Measurements from ENCODE around the gene KLK5.
"Not testable (repeated sequence)": the region's sequence is repeated elsewhere in the genome, so short reads cannot be mapped to it uniquely, and the experiment has no call there.

Gene KLK5

GRCh38 chr19:50921426-50922316, 31.2 kb downstream of the KLK5 start:
- DNase-seq (ENCODE audit: low spot score): no peak

DNA sequence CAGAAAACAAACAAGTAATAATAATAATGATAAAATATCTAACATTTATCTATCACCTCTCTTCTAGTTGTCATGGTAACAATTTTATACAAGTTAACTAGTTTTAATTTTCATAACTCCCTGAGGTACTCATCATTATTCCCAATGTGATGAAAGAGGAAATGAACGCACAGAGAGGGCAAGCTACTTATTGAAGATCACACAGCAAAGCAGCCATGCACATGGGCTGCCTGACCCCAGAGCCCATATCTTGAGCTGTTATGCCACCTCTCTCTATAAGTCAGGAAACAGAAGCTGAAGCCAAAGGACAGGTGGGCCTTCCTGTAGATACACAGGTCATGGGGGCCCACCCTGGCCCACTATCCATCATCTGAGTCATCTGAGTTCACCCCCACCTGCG, 36.8 kb downstream of the KLK5 start:
- DNase-seq (ENCODE audit: low spot score): no peak

GRCh38 chr19:50912727-50913716, 39.8 kb downstream of the KLK5 start:
- no peak for DNase-seq (ENCODE audit: low spot score)

DNA sequence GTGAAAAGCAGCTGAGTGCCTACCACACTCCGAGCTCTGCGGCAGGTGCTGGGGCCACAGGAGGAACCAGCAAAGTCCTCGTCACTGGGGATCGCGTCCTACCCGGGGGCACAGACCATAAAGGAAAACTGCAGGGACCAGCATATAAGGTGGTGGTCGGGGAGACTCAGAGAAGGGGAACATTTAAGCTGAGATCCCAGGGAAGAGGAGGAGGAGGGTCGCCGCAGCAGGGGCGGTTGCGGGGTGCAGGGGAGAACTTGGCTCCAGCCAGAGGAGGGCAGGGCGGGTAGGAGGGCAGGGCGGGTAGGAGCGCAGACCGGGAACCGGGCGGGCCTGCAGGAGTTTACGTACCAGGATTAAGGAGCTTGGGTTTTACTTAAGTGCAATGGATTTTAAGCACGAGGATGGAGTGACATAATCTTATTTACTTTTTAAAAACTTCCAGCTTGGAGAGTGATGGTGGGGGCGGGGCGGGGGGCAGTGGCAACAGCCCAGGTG, 40.7 kb downstream of the KLK5 start:
- DNase-seq (ENCODE audit: low spot score): no peak

GRCh38 chr19:50911206-50912101, 41.4 kb downstream of the KLK5 start, which contains the start of gene KLK4:
Gene KLK4, minus strand, starts transcription at chr19:50911395. Its CDS starts 657 bp downstream, at chr19:50910738.
- no peak for DNase-seq (ENCODE audit: low spot score)

- DNase-seq (ENCODE audit: low spot score): no peak
Measured at GRCh38 chr19:50910722-50911121, 42.1 kb downstream of the KLK5 start.

DNA sequence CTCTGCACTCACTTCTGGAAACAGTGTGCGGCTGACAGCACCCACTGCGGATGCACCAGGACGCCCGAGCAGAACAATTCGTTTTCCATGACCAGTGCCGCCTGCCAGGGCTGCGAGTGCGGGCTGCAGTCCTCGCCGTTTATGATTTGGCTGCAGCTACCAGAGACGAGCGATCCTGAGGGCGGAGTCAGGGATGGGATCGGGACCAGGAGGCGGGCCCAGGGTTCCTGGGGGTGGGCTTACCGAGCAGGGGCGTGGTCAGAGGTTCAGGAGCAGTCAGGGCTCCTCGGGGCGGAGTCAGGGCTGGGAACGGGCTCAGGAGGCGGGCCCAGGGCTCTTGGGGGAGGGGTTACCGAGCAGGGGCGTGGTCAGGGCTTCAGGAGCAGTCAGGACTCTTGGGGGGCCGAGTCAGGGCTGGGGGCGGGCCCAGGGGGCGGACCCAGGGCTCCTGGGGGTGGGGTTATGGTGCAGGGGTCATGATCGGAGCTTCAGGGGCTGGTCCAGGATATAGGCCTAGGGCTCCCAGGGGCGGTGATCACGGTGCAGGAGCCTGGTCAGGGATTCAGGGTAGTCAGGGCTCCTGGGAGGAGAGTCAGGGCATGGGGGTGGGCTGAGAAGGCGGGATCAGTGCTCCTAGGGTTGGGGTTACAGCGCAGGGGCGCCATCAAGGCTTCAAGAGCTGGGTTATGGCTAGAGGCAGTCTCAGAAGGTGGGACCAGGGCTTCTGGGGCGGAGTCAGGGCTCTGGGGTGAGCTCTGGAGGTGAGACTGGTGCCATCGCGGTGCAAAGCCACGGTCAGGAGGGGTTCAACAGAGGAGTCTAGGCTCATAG, 43.4 kb downstream of the KLK5 start:
- DNase-seq (ENCODE audit: low spot score): peak; percentile 52

DNA sequence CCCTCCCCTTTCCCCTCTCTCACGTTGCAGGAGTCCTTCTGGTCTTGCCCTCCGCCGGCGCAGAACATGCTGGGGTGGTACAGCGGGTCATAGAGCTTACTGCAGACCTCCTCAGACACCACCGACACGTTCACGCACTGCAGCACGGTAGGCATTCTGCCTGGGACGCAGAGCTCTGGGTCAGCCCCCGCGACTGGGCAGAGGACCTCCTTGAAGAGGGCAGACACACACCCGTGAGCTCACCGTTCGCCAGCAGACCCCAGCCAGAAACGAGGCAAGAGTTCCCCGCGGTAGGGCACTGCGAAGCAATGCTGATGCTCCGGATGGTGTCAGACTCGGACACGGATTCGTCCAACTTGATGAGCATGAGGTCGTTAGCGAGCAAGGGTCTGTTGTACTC, 44.5 kb downstream of the KLK5 start:
- DNase-seq (ENCODE audit: low spot score): no peak

DNA sequence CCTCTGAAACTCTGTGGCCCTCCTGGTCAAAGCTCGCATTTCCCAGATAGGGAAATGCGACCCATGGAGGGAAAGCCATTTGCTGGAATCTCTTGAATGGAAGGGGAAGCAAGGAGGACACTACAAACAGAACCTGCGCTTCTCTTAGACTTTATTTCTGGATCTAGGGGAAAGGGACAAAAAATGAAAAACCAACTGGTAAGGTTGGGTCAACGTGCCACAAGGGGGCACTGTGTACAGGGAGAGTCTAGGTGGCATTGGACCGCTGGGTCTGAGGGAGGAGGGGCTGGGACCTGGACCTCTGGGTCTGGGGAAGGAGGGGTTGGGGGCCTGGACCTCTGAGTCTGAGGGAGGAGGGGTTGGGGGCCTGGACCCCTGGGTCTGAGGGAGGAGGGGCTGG, 46.6 kb downstream of the KLK5 start:
- DNase-seq (ENCODE audit: low spot score): peak; percentile 31

DNA sequence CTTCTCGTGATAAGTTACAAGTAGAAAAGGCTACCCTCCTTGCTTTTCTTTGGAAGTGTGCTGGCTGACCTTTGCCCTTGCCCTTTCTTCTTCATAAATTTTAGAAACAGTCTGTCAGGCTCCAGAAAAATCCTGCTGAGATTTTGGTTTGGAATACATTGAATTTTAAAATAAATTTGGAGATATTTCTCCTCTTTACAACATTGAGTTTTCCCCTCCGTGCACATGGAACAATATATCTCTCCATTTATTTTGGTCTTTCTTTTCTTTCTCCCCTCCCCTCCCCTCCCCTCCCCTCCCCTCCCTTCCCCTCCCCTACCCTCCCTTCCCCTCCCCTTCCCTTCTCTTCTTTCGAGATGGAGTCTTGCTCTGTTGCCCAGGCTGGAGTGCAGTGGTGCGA, 50.2 kb downstream of the KLK5 start:
- no peak for DNase-seq (ENCODE audit: low spot score)

DNA sequence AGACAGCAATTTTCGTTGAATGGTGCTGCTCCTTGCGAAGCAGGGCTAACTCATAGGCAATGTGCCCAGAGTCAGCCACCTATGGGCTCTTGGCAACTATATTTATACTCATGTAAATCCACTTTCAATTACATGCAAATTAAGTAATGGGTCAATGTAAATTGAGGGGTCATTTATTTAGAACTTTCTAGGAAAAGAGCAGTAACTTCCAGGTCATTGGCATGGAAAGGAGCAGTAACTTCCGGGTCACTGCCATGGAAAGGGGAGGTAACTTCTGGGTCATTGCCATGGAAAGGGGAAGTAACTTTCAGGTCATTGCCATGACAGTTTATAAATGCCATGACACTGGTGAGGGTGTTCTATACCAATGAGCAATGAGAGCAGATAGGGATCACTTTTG, 53.3 kb downstream of the KLK5 start:
- no peak for DNase-seq (ENCODE audit: low spot score)

DNA sequence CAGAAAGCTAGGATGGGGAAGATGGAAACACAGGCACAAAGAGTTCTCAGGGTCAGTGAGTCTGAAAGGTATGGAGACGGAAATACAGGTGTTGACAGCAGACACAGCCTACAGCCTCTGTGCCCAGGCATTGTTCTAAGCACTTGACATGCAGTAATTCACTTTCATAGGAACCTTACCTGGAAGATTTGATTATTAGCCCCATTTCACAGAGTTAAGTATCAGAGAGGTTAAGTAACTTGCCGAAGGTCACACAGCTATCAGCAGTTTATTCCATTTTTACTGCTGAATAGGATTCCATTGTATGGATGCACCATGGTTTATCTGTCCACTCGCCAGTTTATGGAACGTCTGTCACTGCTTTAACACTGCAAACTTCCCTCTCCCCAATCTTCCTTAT, 54.8 kb downstream of the KLK5 start:
- no peak for DNase-seq (ENCODE audit: low spot score)

DNA sequence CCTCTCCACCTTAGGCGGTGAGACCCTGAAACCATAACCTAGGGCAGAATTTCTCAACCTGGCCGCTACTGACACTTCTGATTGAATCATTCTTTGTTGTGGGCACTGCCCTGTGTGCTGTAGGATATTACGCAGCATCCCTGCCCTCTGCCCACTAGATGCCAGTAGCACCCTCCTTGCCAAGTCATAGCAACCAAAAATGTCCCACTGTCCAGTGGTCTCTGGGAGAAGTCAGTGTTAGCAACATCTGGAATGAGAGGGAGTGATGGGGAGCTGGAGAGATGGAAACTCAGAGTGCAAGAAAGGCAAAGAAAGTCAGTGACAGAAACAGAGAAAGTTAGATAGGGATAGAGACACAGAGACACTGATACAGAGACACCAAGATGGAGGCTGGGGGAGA, 55.2 kb downstream of the KLK5 start:
- DNase-seq (ENCODE audit: low spot score): no peak

- DNase-seq (ENCODE audit: low spot score): no peak
Measured at GRCh38 chr19:50897191-50897607, 55.6 kb downstream of the KLK5 start.

- DNase-seq (ENCODE audit: low spot score): peak; percentile 23
Measured at GRCh38 chr19:50896591-50897190, 56.1 kb downstream of the KLK5 start.

- DNase-seq (ENCODE audit: low spot score): not testable (repeated sequence)
Measured at GRCh38 chr19:50896089-50896590, 56.7 kb downstream of the KLK5 start.

- DNase-seq (ENCODE audit: low spot score): no peak
Measured at GRCh38 chr19:50894478-50895356, 58.1 kb downstream of the KLK5 start.

All from AG08396 (cell line).